HepG2 (cell line): Measurements from ENCODE around the gene FOXD1.

ENCODE experiments used
- FOSL1 ChIP-seq: sonication (generic); formaldehyde crosslinking; IDR thresholded peaks from 2 replicates; pipeline ENCODE4 v1.9.0; 2021; ENCODE audit warnings: missing genetic modification reagents, borderline replicate concordance
- GATAD2A ChIP-seq: IDR thresholded peaks from 2 replicates; pipeline ENCODE4 v1.6.1; 2016
- ISX ChIP-seq: sonication (generic); formaldehyde crosslinking; conservative IDR thresholded peaks from 2 replicates; pipeline ENCODE4 v1.5.0; 2020; ENCODE audit warnings: missing genetic modification reagents
- SRSF1 ChIP-seq: fragments of 200-400 bp; formaldehyde crosslinking; optimal IDR thresholded peaks from 2 replicates; pipeline ENCODE3; 2017; ENCODE audit warnings: mild to moderate bottlenecking, low read depth, low read length, moderate library complexity
- TF ChIP-seq, protein P1 (sequence below): sonication (generic); formaldehyde crosslinking; IDR thresholded peaks from 2 replicates; pipeline ENCODE4 v1.5.1; 2020; ENCODE audit warnings: missing genetic modification reagents, mild to moderate bottlenecking, borderline replicate concordance
- TF ChIP-seq, protein P2 (sequence below): sonication (generic); formaldehyde crosslinking; IDR thresholded peaks from 2 replicates; pipeline ENCODE4 v1.8.1; 2022; ENCODE audit warnings: low read depth, mild to moderate bottlenecking, missing genetic modification reagents
- TF ChIP-seq, protein P3 (sequence below): sonication (generic); formaldehyde crosslinking; IDR thresholded peaks from 2 replicates; pipeline ENCODE4 v1.4.0; 2020; ENCODE audit warnings: missing genetic modification reagents
- TF ChIP-seq, protein P4 (sequence below): sonication (generic); formaldehyde crosslinking; conservative IDR thresholded peaks from 2 replicates; pipeline ENCODE4 v1.8.0; 2022; ENCODE audit warnings: mild to moderate bottlenecking, moderate library complexity, missing genetic modification reagents

DNA sequence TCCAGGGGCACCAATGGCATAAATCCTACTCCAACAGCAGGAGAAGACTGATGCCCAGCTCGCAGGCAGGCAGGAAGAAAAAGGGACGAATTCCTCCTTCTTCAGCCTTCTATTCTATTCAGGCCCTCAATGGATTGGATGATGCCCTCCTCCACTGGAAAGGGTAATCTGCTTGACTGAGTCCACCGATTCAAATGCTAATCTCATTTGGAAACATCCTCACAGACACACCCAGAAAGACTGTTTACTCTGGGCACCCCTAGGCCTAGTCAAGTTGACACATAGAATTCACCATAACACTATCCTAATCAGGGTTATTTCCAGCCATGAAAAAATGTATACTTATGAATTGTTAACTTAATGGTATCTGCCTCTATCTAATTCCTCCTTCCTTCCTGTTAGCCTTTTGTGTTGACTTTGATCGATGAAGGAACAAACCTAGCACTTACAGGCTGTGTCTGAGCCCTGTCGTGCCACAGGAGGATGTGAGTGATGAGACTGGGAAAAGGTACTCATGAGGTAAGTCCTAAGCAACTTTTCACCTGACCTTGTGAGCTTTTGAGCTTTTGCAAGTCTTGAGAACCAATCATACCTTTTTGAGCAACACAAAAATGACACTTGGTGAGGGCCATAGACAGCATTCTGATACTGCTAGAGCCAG is 36.5 kb downstream of the FOXD1 start:
- TF ChIP-seq, protein P1, sequence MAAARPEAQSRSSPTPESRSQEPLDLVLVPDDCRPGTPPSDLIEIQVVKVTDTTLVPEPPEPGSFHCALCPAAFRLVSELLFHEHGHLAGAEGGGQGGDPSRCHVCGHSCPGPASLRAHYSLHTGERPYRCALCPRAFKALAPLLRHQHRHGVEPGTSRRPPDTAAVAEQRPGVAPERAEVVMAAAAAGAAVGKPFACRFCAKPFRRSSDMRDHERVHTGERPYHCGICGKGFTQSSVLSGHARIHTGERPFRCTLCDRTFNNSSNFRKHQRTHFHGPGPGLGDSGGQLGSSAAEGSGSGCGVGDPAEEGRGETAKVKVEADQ: no peak
- TF ChIP-seq FOSL1 (CRISPR knock-in tag) (no peak), SRSF1 (no peak), GATAD2A (CRISPR knock-in tag) (no peak), ISX (CRISPR knock-in tag) (no peak)
- TF ChIP-seq, protein P2, sequence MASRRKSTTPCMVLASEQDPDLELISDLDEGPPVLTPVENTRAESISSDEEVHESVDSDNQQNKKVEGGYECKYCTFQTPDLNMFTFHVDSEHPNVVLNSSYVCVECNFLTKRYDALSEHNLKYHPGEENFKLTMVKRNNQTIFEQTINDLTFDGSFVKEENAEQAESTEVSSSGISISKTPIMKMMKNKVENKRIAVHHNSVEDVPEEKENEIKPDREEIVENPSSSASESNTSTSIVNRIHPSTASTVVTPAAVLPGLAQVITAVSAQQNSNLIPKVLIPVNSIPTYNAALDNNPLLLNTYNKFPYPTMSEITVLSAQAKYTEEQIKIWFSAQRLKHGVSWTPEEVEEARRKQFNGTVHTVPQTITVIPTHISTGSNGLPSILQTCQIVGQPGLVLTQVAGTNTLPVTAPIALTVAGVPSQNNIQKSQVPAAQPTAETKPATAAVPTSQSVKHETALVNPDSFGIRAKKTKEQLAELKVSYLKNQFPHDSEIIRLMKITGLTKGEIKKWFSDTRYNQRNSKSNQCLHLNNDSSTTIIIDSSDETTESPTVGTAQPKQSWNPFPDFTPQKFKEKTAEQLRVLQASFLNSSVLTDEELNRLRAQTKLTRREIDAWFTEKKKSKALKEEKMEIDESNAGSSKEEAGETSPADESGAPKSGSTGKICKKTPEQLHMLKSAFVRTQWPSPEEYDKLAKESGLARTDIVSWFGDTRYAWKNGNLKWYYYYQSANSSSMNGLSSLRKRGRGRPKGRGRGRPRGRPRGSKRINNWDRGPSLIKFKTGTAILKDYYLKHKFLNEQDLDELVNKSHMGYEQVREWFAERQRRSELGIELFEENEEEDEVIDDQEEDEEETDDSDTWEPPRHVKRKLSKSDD (CRISPR knock-in tag): no peak
- TF ChIP-seq, protein P3, sequence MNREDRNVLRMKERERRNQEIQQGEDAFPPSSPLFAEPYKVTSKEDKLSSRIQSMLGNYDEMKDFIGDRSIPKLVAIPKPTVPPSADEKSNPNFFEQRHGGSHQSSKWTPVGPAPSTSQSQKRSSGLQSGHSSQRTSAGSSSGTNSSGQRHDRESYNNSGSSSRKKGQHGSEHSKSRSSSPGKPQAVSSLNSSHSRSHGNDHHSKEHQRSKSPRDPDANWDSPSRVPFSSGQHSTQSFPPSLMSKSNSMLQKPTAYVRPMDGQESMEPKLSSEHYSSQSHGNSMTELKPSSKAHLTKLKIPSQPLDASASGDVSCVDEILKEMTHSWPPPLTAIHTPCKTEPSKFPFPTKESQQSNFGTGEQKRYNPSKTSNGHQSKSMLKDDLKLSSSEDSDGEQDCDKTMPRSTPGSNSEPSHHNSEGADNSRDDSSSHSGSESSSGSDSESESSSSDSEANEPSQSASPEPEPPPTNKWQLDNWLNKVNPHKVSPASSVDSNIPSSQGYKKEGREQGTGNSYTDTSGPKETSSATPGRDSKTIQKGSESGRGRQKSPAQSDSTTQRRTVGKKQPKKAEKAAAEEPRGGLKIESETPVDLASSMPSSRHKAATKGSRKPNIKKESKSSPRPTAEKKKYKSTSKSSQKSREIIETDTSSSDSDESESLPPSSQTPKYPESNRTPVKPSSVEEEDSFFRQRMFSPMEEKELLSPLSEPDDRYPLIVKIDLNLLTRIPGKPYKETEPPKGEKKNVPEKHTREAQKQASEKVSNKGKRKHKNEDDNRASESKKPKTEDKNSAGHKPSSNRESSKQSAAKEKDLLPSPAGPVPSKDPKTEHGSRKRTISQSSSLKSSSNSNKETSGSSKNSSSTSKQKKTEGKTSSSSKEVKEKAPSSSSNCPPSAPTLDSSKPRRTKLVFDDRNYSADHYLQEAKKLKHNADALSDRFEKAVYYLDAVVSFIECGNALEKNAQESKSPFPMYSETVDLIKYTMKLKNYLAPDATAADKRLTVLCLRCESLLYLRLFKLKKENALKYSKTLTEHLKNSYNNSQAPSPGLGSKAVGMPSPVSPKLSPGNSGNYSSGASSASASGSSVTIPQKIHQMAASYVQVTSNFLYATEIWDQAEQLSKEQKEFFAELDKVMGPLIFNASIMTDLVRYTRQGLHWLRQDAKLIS: no peak
- TF ChIP-seq, protein P4, sequence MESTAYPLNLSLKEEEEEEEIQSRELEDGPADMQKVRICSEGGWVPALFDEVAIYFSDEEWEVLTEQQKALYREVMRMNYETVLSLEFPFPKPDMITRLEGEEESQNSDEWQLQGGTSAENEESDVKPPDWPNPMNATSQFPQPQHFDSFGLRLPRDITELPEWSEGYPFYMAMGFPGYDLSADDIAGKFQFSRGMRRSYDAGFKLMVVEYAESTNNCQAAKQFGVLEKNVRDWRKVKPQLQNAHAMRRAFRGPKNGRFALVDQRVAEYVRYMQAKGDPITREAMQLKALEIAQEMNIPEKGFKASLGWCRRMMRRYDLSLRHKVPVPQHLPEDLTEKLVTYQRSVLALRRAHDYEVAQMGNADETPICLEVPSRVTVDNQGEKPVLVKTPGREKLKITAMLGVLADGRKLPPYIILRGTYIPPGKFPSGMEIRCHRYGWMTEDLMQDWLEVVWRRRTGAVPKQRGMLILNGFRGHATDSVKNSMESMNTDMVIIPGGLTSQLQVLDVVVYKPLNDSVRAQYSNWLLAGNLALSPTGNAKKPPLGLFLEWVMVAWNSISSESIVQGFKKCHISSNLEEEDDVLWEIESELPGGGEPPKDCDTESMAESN: no peak
